ENCODE results near the gene ARHGEF17.

The ARHGEF17 gene

GRCh38 chr11:73308961-73309919 is 1.2 kb downstream of the ARHGEF17 start (continued):
- no peak for TF ChIP-seq PRDM6 (tag by site-specific recombination; IDR thresholded peaks at IDR 0.05)
- TF ChIP-seq ZBTB17 (tag by site-specific recombination; IDR thresholded peaks at IDR 0.05), result peak; percentile 66
- TF ChIP-seq ZNF223 (tag by site-specific recombination; IDR thresholded peaks at IDR 0.05), result no peak
- TF ChIP-seq ZNF600 (tag by site-specific recombination; IDR thresholded peaks at IDR 0.05), result peak; percentile 71
- peak; percentile 80 for TF ChIP-seq SP2 (tag by site-specific recombination; IDR thresholded peaks at IDR 0.05)
- TF ChIP-seq GLIS1 (tag by site-specific recombination; IDR thresholded peaks at IDR 0.05), result no peak
- TF ChIP-seq PATZ1 (tag by site-specific recombination; IDR thresholded peaks at IDR 0.05), result peak; percentile 34; the same call in 1 of the 2 replicates
- TF ChIP-seq ZFP37 (tag by site-specific recombination; IDR thresholded peaks at IDR 0.05), result peak; percentile 22; the same call in 1 of the 2 replicates
- 0 out of 2 replicates have a peak, but pooled peaks have one; percentile 22 for TF ChIP-seq ZNF2 (tag by site-specific recombination; IDR thresholded peaks at IDR 0.05)
- TF ChIP-seq ZNF426 (tag by site-specific recombination; IDR thresholded peaks at IDR 0.05), result no peak
- TF ChIP-seq OVOL3 (tag by site-specific recombination; IDR thresholded peaks at IDR 0.05), result no peak
- TF ChIP-seq ZNF26 (tag by site-specific recombination; IDR thresholded peaks at IDR 0.05), result no peak
- no peak for TF ChIP-seq ZNF549 (tag by site-specific recombination; IDR thresholded peaks at IDR 0.05)
- no peak for TF ChIP-seq ZNF350 (tag by site-specific recombination; IDR thresholded peaks at IDR 0.05)
- TF ChIP-seq CTCF (tag by site-specific recombination; IDR thresholded peaks at IDR 0.05), result no peak
- TF ChIP-seq BCL11A (tag by site-specific recombination; IDR thresholded peaks at IDR 0.05; ENCODE audit: low read depth), result no peak
- no peak for TF ChIP-seq ZNF10 (tag by site-specific recombination; IDR thresholded peaks at IDR 0.05)
- peak; percentile 71; the same call in 1 of the 2 replicates for TF ChIP-seq ZEB2 (tag by site-specific recombination; IDR thresholded peaks at IDR 0.05)
- peak; percentile 48; the same call in 1 of the 2 replicates for TF ChIP-seq ZNF692 (tag by site-specific recombination; IDR thresholded peaks at IDR 0.05)
- TF ChIP-seq IKZF3 (tag by site-specific recombination; IDR thresholded peaks at IDR 0.05), result no peak
- peak; percentile 93; the same call in 1 of the 2 replicates for TF ChIP-seq ZNF777 (tag by site-specific recombination; IDR thresholded peaks at IDR 0.05; ENCODE audit: borderline replicate concordance)
- no peak for TF ChIP-seq HOXA7 (CRISPR knock-in tag; IDR thresholded peaks at IDR 0.05; ENCODE audit: borderline replicate concordance)
- TF ChIP-seq ZNF571 (tag by site-specific recombination; IDR thresholded peaks at IDR 0.05), result no peak
- TF ChIP-seq SP3 (tag by site-specific recombination; IDR thresholded peaks at IDR 0.05), result peak; percentile 57; the same call in 1 of the 2 replicates
- no peak for TF ChIP-seq ZNF335 (tag by site-specific recombination; conservative IDR thresholded peaks at IDR 0.05)
- TF ChIP-seq ZNF629 (tag by site-specific recombination; IDR thresholded peaks at IDR 0.05), result no peak
- TF ChIP-seq PBX3 (CRISPR knock-in tag; IDR thresholded peaks at IDR 0.05), result no peak
- TF ChIP-seq ZNF623 (tag by site-specific recombination; IDR thresholded peaks at IDR 0.05), result no peak
- no peak for TF ChIP-seq ZFP3 (tag by site-specific recombination; IDR thresholded peaks at IDR 0.05; ENCODE audit: low read depth)
- TF ChIP-seq ZNF670 (tag by site-specific recombination; IDR thresholded peaks at IDR 0.05; ENCODE audit: low read depth), result no peak
